Stimulated activated CD8-positive, alpha-beta memory T cell treated with anti-CD3 and anti-CD28 coated beads, Interleukin-15, amount 100 ng/mL, for 1 hour (primary cell): Measurements from ENCODE around the gene QKI.

Experiments
- DNase-seq: peaks from one replicate; pipeline ENCODE4 v3.0.0-alpha.2; 2020; ENCODE audit warnings: low read depth

The QKI gene

GRCh38 chr6:163617549-163617948, 203.0 kb downstream of the QKI start:
- no peak for DNase-seq

GRCh38 chr6:163620101-163620500, 205.6 kb downstream of the QKI start:
- DNase-seq, result no peak

GRCh38 chr6:163620670-163621330, 206.3 kb downstream of the QKI start:
- DNase-seq, result no peak

DNA sequence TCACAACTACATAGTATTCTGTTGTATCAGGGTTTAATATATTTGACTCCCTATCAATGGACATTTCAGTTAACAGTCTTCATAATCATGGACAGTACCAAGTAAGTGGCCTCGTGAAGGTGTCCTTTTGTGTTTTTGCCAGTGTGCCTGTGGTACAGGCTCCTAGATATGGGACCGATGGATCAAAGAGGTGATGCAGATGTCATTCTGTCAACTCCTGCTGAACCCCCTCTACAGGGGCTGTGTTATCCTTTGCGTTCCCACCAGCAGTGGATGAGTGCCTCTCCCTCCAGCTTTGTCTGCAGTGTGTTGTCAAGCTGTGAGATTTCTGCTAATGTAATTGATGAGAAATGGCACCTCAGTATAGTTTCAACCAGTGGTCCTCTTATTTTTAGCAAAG, 210.7 kb downstream of the QKI start:
- no peak for DNase-seq

DNA sequence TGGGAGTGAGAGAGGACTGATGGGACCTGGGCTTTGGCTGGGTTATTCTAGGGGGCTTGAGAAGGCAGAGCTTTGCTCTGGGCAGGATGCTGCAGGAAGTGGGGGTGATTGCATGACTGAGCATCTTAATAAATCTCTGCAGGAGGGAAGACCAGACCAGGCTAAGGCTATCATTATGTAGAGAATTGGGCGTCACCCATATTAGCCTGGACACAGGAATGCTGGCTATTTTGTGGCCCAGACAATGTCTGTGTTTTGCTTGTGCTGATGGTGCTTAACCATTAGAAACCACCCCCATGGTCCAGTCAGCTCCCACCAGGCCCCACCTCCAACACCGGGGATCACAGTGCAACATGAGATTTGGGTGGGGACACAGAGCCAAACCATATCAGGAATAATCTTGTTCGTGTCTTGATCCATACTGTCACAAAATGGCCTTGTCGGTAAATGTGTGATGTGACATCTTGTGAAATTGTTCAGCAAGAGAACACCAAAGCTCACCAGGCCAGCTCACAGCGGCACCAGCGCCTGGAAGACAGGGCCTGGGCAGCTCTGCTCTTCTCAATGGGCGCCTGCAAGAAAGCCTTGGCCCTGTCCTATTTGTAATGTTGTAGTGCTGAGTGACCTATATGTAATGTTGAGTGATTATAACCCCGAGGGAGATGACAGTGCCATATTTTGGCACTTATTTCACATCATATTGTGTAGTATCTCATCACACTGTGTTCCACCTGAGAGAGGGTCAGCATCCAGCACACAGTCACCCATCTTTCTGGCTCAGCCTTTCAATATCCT, 211.8 kb downstream of the QKI start:
- no peak for DNase-seq

- DNase-seq, result no peak
Observed at GRCh38 chr6:163627274-163628062, 212.9 kb downstream of the QKI start.
